Measurements from ENCODE around the gene EYA4. TPM values are rescaled to one million over a fixed set of nuclear protein-coding genes. Genes with fewer than 3 reads are reported as not detected.
A peak's percentile ranks its signal among the peaks of the same experiment; 100 is the strongest.

Gene EYA4
- total RNA-seq, 1 experiment from 2014 or later = 10.0 TPM

DNA sequence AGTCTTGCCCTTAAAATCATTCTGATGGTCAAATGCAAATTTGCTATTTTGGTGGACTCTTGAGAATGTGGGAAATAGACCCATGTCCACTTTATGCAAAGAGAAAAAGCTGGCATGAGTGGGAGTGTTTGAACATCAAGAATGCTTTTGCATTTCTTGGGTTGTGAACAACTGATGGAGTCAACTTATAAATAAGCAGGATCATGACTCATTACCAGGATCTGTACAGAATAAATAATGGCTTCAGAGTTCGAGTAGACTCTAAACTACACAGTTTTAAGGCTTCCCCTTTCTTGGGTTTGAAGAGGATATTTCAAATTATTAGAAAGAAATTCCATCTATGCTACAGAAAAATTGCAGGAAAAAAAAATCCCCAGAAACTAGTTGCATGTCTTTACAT is 195.5 kb downstream of the EYA4 start:
- no peak overlapping the region for H3K27ac ChIP-seq (ENCODE audit: low read length)
- TF ChIP-seq EZH2 (IDR thresholded peaks at IDR 0.05; ENCODE audit: low read length, unreplicated experiment) (no peak), EZH2phosphoT487 (IDR thresholded peaks at IDR 0.05; ENCODE audit: borderline replicate concordance, low read length) (no peak)
- TF ChIP-seq, protein P1, sequence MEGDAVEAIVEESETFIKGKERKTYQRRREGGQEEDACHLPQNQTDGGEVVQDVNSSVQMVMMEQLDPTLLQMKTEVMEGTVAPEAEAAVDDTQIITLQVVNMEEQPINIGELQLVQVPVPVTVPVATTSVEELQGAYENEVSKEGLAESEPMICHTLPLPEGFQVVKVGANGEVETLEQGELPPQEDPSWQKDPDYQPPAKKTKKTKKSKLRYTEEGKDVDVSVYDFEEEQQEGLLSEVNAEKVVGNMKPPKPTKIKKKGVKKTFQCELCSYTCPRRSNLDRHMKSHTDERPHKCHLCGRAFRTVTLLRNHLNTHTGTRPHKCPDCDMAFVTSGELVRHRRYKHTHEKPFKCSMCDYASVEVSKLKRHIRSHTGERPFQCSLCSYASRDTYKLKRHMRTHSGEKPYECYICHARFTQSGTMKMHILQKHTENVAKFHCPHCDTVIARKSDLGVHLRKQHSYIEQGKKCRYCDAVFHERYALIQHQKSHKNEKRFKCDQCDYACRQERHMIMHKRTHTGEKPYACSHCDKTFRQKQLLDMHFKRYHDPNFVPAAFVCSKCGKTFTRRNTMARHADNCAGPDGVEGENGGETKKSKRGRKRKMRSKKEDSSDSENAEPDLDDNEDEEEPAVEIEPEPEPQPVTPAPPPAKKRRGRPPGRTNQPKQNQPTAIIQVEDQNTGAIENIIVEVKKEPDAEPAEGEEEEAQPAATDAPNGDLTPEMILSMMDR (conservative IDR thresholded peaks at IDR 0.05; ENCODE audit: low read depth, low read length) = no peak
- ChIA-PET POLR2A (ENCODE audit: unreplicated experiment) (no interaction called here), CTCF (no interaction called here)
- peak; percentile 56; the same call in 1 of the 2 replicates for ATAC-seq
- H3K9me2 ChIP-seq (replicated peaks; ENCODE audit: low read length) = no peaks in the 10 kb centered on the region
- intact Hi-C loops (cut with micrococcal nuclease) = no loop called here
- no peak overlapping the region for H3K9ac ChIP-seq (ENCODE audit: low read length)
- no peaks in the 10 kb centered on the region for H3F3A ChIP-seq (ENCODE audit: low read length, unreplicated experiment)
- H3K36me3 ChIP-seq (ENCODE audit: low read depth, low read length) = no peaks in the 10 kb centered on the region
- no peaks in the 10 kb centered on the region for H3K9me3 ChIP-seq (ENCODE audit: low read length)
- H3K4me2 ChIP-seq (ENCODE audit: low read length) = no peak overlapping the region
- H3K4me3 ChIP-seq (ENCODE audit: low read length) = no peak overlapping the region
- DNase-seq = peak; percentile 40
- H3K27me3 ChIP-seq (ENCODE audit: low read length) = no peaks in the 10 kb centered on the region
- no peaks in the 10 kb centered on the region for H3K79me2 ChIP-seq (ENCODE audit: low read length)
- BruUV-seq (replicated peaks) = no TSS peak
- no peak overlapping the region for H2AFZ ChIP-seq (ENCODE audit: low read length)
- peaks cover 7% of the 10 kb centered on the region for H3K4me1 ChIP-seq (ENCODE audit: insufficient read depth, low read length)
- H4K20me1 ChIP-seq (ENCODE audit: low read length) = no peaks in the 10 kb centered on the region

DNA sequence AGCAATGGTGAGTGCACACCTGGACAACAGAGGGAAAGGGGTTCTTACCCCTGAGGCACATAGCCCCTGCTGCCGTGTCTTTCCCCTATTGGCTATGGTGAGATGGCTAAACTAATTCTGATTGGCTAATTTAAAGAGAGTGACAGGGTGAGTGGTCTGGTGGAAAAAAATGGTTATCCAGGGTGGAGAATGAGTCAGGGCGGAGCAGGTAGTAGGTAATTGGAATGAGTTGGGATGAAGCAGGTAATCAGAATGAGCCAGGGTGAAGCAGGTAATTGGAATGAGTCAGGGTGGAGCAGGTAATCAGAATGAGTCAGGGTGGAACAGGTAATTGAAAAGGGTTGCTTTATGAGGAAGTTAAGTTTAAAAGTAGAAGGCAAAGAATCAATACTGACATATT is 200.3 kb downstream of the EYA4 start:
- peaks cover 4% of the 10 kb centered on the region for H3K4me1 ChIP-seq (ENCODE audit: insufficient read depth, low read length)
- no peaks in the 10 kb centered on the region for H3K9me2 ChIP-seq (replicated peaks; ENCODE audit: low read length)
- H3F3A ChIP-seq (ENCODE audit: low read length, unreplicated experiment) = no peaks in the 10 kb centered on the region
- H3K27ac ChIP-seq (ENCODE audit: low read length) = no peak overlapping the region
- no peaks in the 10 kb centered on the region for H3K79me2 ChIP-seq (ENCODE audit: low read length)
- H3K9me3 ChIP-seq (ENCODE audit: low read length) = no peaks in the 10 kb centered on the region
- CTCF ChIA-PET = no interaction called here
- intact Hi-C loops (cut with micrococcal nuclease) = no loop called here
- H3K4me3 ChIP-seq (ENCODE audit: low read length) = no peak overlapping the region
- no peak overlapping the region for H3K4me2 ChIP-seq (ENCODE audit: low read length)
- DNase-seq = peak; percentile 17
- no peak overlapping the region for H2AFZ ChIP-seq (ENCODE audit: low read length)
- POLR2A ChIA-PET (ENCODE audit: unreplicated experiment) = no interaction called here
- no peak overlapping the region for H3K9ac ChIP-seq (ENCODE audit: low read length)
- no TSS peak for BruUV-seq (replicated peaks)
- no peaks in the 10 kb centered on the region for H3K36me3 ChIP-seq (ENCODE audit: low read depth, low read length)
- no peaks in the 10 kb centered on the region for H3K27me3 ChIP-seq (ENCODE audit: low read length)
- ATAC-seq = no peak
- no peaks in the 10 kb centered on the region for H4K20me1 ChIP-seq (ENCODE audit: low read length)
- TF ChIP-seq EZH2 (IDR thresholded peaks at IDR 0.05; ENCODE audit: low read length, unreplicated experiment) = no peak
- no peak for TF ChIP-seq EZH2phosphoT487 (IDR thresholded peaks at IDR 0.05; ENCODE audit: borderline replicate concordance, low read length)
- TF ChIP-seq, protein P1 (conservative IDR thresholded peaks at IDR 0.05; ENCODE audit: low read depth, low read length) = no peak

- Histone ChIP-seq H3K27me3 (ENCODE audit: low read length) (no peaks in the 10 kb centered on the region), H3K4me2 (ENCODE audit: low read length) (no peak overlapping the region), H3K9ac (ENCODE audit: low read length) (no peak overlapping the region), H3K9me3 (ENCODE audit: low read length) (no peaks in the 10 kb centered on the region), H3K36me3 (ENCODE audit: low read depth, low read length) (no peaks in the 10 kb centered on the region), H3K9me2 (replicated peaks; ENCODE audit: low read length) (no peaks in the 10 kb centered on the region), H3K79me2 (ENCODE audit: low read length) (no peaks in the 10 kb centered on the region), H3K4me1 (ENCODE audit: insufficient read depth, low read length) (no peaks in the 10 kb centered on the region), H3F3A (ENCODE audit: low read length, unreplicated experiment) (no peaks in the 10 kb centered on the region), H3K4me3 (ENCODE audit: low read length) (no peak overlapping the region), H3K27ac (ENCODE audit: low read length) (no peak overlapping the region), H4K20me1 (ENCODE audit: low read length) (no peaks in the 10 kb centered on the region), H2AFZ (ENCODE audit: low read length) (no peak overlapping the region)
- intact Hi-C loops (cut with micrococcal nuclease) = no loop called here
- TF ChIP-seq, protein P1 (conservative IDR thresholded peaks at IDR 0.05; ENCODE audit: low read depth, low read length) = no peak
- TF ChIP-seq EZH2 (IDR thresholded peaks at IDR 0.05; ENCODE audit: low read length, unreplicated experiment) (no peak), EZH2phosphoT487 (IDR thresholded peaks at IDR 0.05; ENCODE audit: borderline replicate concordance, low read length) (no peak)
- POLR2A ChIA-PET (ENCODE audit: unreplicated experiment) = no interaction called here
- DNase-seq (no peak), ATAC-seq (no peak)
- no TSS peak for BruUV-seq (replicated peaks)
- CTCF ChIA-PET = no interaction called here
These were observed 205.6 kb downstream of the EYA4 start for GRCh38 chr6:133446789-133447188.

All from PC-3 (cell line).